ENCODE measurements around the gene GLRA3. TPM values are rescaled to one million over a fixed set of nuclear protein-coding genes. Genes with fewer than 3 reads are reported as not detected.

Gene GLRA3
- total RNA-seq, 1 donor from 2014 or later, result not detected

DNA sequence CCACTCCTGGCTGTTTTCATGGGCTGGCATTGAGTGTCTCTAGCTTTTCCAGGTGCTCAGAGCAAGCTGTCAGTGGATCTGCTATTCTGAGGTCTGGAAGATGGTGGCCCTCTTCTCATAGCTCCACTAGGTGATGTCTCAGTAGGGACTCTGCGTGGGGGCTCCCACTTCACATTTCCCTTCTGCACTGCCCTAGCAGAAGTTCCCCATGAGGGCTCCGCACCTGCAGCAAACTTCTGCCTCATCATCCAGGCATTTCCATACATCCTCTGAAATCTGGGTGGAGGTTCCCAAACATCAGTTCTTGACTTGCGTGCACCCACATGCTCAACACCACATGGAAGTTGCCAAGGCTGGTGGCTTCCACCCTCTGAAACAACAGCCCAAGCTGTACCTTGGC is 13.8 kb downstream of the GLRA3 start:
- no peak for DNase-seq (ENCODE audit: low spot score)

DNA sequence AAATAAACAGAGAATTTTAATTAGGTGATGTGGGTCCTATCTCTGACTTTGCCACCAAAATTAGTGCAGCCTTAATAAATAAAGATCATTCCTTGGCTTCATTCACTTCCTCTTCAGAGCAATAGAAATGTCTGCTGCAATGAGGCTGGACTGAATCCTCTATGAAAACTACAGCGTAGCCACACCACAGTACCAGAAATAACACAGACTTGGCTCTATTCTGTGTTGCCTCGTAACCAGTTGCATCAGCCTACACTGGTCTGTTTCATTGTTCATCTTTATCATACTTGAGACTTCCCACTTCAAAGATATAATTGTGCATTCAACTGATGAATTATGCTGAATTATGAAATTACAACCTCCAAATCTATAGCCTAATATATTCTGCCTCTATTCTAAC is 15.8 kb downstream of the GLRA3 start:
- Histone ChIP-seq H3K4me2 (no peak overlapping the region), H3F3A (ENCODE audit: low read depth) (no peaks in the 10 kb centered on the region), H3K36me3 (no peaks in the 10 kb centered on the region), H3K4me1 (peaks cover 6% of the 10 kb centered on the region), H3K4me3 (no peak overlapping the region), H3K27me3 (no peaks in the 10 kb centered on the region), H3K9ac (no peak overlapping the region), H4K20me1 (ENCODE audit: low read depth) (no peaks in the 10 kb centered on the region), H3K27ac (no peak overlapping the region), H3K79me2 (ENCODE audit: low read depth) (no peaks in the 10 kb centered on the region), H3K9me3 (ENCODE audit: low read depth) (no peaks in the 10 kb centered on the region), H2AFZ (replicated peaks) (no peak overlapping the region)
- H3K36me3 Mint-ChIP-seq, result peaks cover 2% of the 10 kb centered on the region
- peaks cover 9% of the 10 kb centered on the region for H3K9me3 Mint-ChIP-seq
- H3K4me3 Mint-ChIP-seq, result no peak overlapping the region
- no peak overlapping the region for H3K27ac Mint-ChIP-seq
- H3K27me3 Mint-ChIP-seq (ENCODE audit: insufficient read depth, low read depth), result no peaks in the 10 kb centered on the region
- TF ChIP-seq EZH2 (IDR thresholded peaks at IDR 0.05) (no peak), EZH2phosphoT487 (IDR thresholded peaks at IDR 0.05) (no peak)
- TF ChIP-seq, protein P1, sequence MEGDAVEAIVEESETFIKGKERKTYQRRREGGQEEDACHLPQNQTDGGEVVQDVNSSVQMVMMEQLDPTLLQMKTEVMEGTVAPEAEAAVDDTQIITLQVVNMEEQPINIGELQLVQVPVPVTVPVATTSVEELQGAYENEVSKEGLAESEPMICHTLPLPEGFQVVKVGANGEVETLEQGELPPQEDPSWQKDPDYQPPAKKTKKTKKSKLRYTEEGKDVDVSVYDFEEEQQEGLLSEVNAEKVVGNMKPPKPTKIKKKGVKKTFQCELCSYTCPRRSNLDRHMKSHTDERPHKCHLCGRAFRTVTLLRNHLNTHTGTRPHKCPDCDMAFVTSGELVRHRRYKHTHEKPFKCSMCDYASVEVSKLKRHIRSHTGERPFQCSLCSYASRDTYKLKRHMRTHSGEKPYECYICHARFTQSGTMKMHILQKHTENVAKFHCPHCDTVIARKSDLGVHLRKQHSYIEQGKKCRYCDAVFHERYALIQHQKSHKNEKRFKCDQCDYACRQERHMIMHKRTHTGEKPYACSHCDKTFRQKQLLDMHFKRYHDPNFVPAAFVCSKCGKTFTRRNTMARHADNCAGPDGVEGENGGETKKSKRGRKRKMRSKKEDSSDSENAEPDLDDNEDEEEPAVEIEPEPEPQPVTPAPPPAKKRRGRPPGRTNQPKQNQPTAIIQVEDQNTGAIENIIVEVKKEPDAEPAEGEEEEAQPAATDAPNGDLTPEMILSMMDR (IDR thresholded peaks at IDR 0.05), result no peak
- no peak for DNase-seq (ENCODE audit: low spot score)
- H3K4me1 Mint-ChIP-seq, result peaks cover 6% of the 10 kb centered on the region

More for the DNA sequence above, 13.8 kb downstream of the GLRA3 start:
- peaks cover 6% of the 10 kb centered on the region for H3K4me1 Mint-ChIP-seq
- H3K27ac Mint-ChIP-seq, result no peak overlapping the region
- Histone ChIP-seq H3F3A (ENCODE audit: low read depth) (no peaks in the 10 kb centered on the region), H3K4me1 (peaks cover 6% of the 10 kb centered on the region), H4K20me1 (ENCODE audit: low read depth) (no peaks in the 10 kb centered on the region), H3K9ac (no peak overlapping the region), H3K9me3 (ENCODE audit: low read depth) (no peaks in the 10 kb centered on the region), H3K27me3 (no peaks in the 10 kb centered on the region), H3K4me3 (no peak overlapping the region), H3K27ac (no peak overlapping the region), H3K79me2 (ENCODE audit: low read depth) (no peaks in the 10 kb centered on the region), H3K36me3 (no peaks in the 10 kb centered on the region), H2AFZ (replicated peaks) (no peak overlapping the region), H3K4me2 (no peak overlapping the region)
- peaks cover 9% of the 10 kb centered on the region for H3K9me3 Mint-ChIP-seq
- H3K27me3 Mint-ChIP-seq (ENCODE audit: insufficient read depth, low read depth), result no peaks in the 10 kb centered on the region
- H3K4me3 Mint-ChIP-seq, result no peak overlapping the region
- TF ChIP-seq EZH2 (IDR thresholded peaks at IDR 0.05) (no peak), EZH2phosphoT487 (IDR thresholded peaks at IDR 0.05) (no peak)
- TF ChIP-seq, protein P1 (IDR thresholded peaks at IDR 0.05), result no peak
- peaks cover 2% of the 10 kb centered on the region for H3K36me3 Mint-ChIP-seq

DNA sequence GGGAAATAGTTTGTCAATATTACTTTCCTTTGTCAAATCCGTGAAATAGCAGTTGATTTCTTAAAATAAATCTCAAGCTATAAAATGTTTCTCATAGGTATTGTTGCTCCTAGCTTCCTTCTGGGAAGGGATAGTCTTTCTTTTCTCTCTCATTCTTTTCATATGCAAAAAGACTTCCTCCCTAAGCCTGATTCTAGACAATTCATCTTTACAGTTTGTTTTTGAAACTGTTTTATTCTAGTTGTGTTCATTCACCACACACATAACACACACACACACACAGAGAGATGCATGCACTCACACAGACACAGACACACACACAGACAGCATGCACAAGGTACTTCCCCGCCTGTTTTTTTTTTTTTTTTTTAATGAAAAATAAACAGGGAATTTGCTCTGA is 18.2 kb downstream of the GLRA3 start:
- no peak for DNase-seq (ENCODE audit: low spot score)
- Histone ChIP-seq H2AFZ (replicated peaks) (no peak overlapping the region), H3K9me3 (ENCODE audit: low read depth) (no peaks in the 10 kb centered on the region), H3K9ac (no peak overlapping the region), H3K4me3 (no peak overlapping the region), H3F3A (ENCODE audit: low read depth) (no peaks in the 10 kb centered on the region), H3K4me1 (peaks cover 6% of the 10 kb centered on the region), H3K4me2 (peak overlapping the region; percentile 18), H3K27ac (no peak overlapping the region), H3K36me3 (no peaks in the 10 kb centered on the region), H3K79me2 (ENCODE audit: low read depth) (no peaks in the 10 kb centered on the region), H4K20me1 (ENCODE audit: low read depth) (no peaks in the 10 kb centered on the region), H3K27me3 (no peaks in the 10 kb centered on the region)
- Mint-ChIP-seq H3K27me3 (ENCODE audit: insufficient read depth, low read depth) (no peaks in the 10 kb centered on the region), H3K4me1 (peaks cover 6% of the 10 kb centered on the region), H3K27ac (no peak overlapping the region), H3K9me3 (peaks cover 9% of the 10 kb centered on the region), H3K36me3 (peaks cover 2% of the 10 kb centered on the region), H3K4me3 (no peak overlapping the region)
- TF ChIP-seq EZH2phosphoT487 (IDR thresholded peaks at IDR 0.05) (no peak), EZH2 (IDR thresholded peaks at IDR 0.05) (no peak)
- TF ChIP-seq, protein P1 (IDR thresholded peaks at IDR 0.05), result no peak

All from neural progenitor cell (in vitro differentiated cells).